Mucosa of descending colon (tissue), 3 donors: Measurements from ENCODE around the gene JPH3. TPM values are rescaled to one million over a fixed set of nuclear protein-coding genes. Genes with fewer than 3 reads are reported as not detected.

Experiments used
- ATAC-seq: fragments of 200-7000 bp; cut with Tn5 transposase; one replicate; pipeline ENCODE4 v1.9.1; 2020; ENCODE audit warnings: mild to moderate bottlenecking, moderate library complexity
- DNase-seq, 3 donors: peaks; one replicate each; pipeline ENCODE4 v3.0.0-alpha.2; 2020
- H3K36me3 ChIP-seq: fragments of 200-600 bp; one replicate; pipeline ENCODE4 v1.8.0; 2021; ENCODE audit warnings: low read depth, mild to moderate bottlenecking
- H3K4me1 ChIP-seq: fragments of 200-600 bp; one replicate; pipeline ENCODE4 v1.8.0; 2021; ENCODE audit warnings: low read depth, mild to moderate bottlenecking
- H3K4me3 ChIP-seq: fragments of 200-600 bp; one replicate; pipeline ENCODE4 v1.8.0; 2021; ENCODE audit warnings: mild to moderate bottlenecking
- H3K9me3 ChIP-seq: fragments of 200-600 bp; one replicate; pipeline ENCODE4 v1.8.0; 2021; ENCODE audit warnings: mild to moderate bottlenecking
- intact Hi-C, 2 donors: fragments of 100-400 bp; cut with DNase I in 1 of 2; cut with micrococcal nuclease in 1 of 2; formaldehyde crosslinking; loops; one replicate each; pipeline versions ENCODE4 v1.11.0 to v1.11.1; 2022; cut with DNase I, micrococcal nuclease
- total RNA-seq, 3 donors: library from RNA; stranded (reverse); fragmentation: NEBNext Ultra II Directional in 2 of 3; extraction: Animal tissue kit (Norgen Biotek cat#: 25700) in 2 of 3; gene quantifications; one replicate each; pipeline versions ENCODE4 v1.2.1 to v1.2.4, GENCODE V29; 2021 to 2023
- TF ChIP-seq, protein P1 (sequence below): fragments of 200-600 bp; IDR thresholded peaks from one replicate; pipeline ENCODE4 v1.8.0; 2022; ENCODE audit warnings: antibody characterized with exemption, mild to moderate bottlenecking
- donor health status: DM: no; HTN: no; CAD: no; lungs with moderate emphysema.
- donor health status: DM: no; HTN: no; CAD: no.
- donor health status: DM: no; HTN: yes; CAD: no.

The JPH3 gene
- total RNA-seq, 3 donors from 2014 or later, result 0.17 to 2.1 (median 0.84) TPM

GRCh38 chr16:87692756-87693155 lies 90.4 kb downstream of the JPH3 start:
- Histone ChIP-seq H3K36me3 (no peaks in the 10 kb centered on the region), H3K4me1 (no peaks in the 10 kb centered on the region), H3K4me3 (no peak overlapping the region), H3K9me3 (no peaks in the 10 kb centered on the region)
- no peak for DNase-seq
- intact Hi-C loops, result no loop called here
- ATAC-seq, result peak; percentile 21
- TF ChIP-seq, protein P1, sequence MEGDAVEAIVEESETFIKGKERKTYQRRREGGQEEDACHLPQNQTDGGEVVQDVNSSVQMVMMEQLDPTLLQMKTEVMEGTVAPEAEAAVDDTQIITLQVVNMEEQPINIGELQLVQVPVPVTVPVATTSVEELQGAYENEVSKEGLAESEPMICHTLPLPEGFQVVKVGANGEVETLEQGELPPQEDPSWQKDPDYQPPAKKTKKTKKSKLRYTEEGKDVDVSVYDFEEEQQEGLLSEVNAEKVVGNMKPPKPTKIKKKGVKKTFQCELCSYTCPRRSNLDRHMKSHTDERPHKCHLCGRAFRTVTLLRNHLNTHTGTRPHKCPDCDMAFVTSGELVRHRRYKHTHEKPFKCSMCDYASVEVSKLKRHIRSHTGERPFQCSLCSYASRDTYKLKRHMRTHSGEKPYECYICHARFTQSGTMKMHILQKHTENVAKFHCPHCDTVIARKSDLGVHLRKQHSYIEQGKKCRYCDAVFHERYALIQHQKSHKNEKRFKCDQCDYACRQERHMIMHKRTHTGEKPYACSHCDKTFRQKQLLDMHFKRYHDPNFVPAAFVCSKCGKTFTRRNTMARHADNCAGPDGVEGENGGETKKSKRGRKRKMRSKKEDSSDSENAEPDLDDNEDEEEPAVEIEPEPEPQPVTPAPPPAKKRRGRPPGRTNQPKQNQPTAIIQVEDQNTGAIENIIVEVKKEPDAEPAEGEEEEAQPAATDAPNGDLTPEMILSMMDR, result no peak

- TF ChIP-seq, protein P1, result no peak
Measured at GRCh38 chr16:87693827-87694226, 91.5 kb downstream of the JPH3 start.

GRCh38 chr16:87694441-87695125 lies 92.3 kb downstream of the JPH3 start:
- no peak for ATAC-seq
- DNase-seq, result no peak
- intact Hi-C loops, result no loop called here
- Histone ChIP-seq H3K4me3 (no peak overlapping the region), H3K9me3 (no peaks in the 10 kb centered on the region), H3K4me1 (no peaks in the 10 kb centered on the region), H3K36me3 (no peaks in the 10 kb centered on the region)
- TF ChIP-seq, protein P1, result no peak

More at GRCh38 chr16:87693827-87694226, 91.5 kb downstream of the JPH3 start:
- Histone ChIP-seq H3K9me3 (no peaks in the 10 kb centered on the region), H3K36me3 (no peaks in the 10 kb centered on the region), H3K4me1 (no peaks in the 10 kb centered on the region), H3K4me3 (no peak overlapping the region)
- no peak for DNase-seq
- ATAC-seq, result no peak
- intact Hi-C loops, result no loop called here

- TF ChIP-seq, protein P1, result no peak
Measured at GRCh38 chr16:87695534-87695933, 93.2 kb downstream of the JPH3 start.

DNA sequence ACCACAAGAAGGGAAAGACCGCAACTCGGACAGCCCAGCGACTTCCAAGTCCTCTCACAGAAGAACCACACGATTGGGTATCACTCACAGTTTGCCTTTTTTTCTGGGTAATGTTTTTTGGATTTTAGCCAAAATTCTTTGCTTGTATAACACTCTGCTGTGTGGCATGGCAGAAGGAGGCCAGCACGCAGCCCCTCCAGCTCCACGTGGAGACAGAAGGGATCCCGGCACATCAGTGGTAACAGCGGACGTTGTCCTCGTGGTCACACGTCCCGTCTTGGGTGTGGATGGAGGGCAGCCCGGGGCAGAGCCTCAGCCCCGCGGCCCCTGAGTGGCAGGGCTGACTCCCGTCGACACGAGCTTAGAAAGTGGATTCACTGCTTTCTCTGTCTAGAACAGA lies 94.4 kb downstream of the JPH3 start:
- Histone ChIP-seq H3K9me3 (no peaks in the 10 kb centered on the region), H3K36me3 (no peaks in the 10 kb centered on the region), H3K4me3 (no peak overlapping the region), H3K4me1 (no peaks in the 10 kb centered on the region)
- TF ChIP-seq, protein P1, result no peak
- intact Hi-C loops, result no loop called here
- DNase-seq (no peak), ATAC-seq (no peak)

More at GRCh38 chr16:87695534-87695933, 93.2 kb downstream of the JPH3 start:
- Histone ChIP-seq H3K4me3 (no peak overlapping the region), H3K4me1 (no peaks in the 10 kb centered on the region), H3K36me3 (no peaks in the 10 kb centered on the region), H3K9me3 (no peaks in the 10 kb centered on the region)
- DNase-seq (no peak), ATAC-seq (no peak)
- intact Hi-C loops, result no loop called here

DNA sequence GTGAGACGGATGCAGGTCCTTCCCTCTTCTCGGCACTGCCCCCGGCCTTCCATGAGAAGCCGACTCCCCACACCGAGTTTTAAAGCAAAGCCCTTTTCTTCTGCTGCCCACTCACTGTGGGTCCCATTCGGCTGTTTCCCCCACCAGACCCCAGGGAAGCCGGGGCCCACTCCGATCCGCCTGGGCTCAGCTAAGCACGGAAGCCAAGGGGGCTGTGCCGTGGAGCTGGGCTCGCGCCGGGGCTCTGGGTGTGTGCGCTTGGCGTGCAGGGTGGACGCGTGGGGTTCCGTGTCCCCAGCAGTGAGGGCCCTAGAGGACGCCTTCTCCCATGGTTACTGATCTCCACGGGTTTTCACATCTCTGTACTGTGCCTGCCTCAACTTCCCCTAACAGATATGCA lies 94.9 kb downstream of the JPH3 start:
- peak in 1 of 3 donors; percentile 12 for DNase-seq
- intact Hi-C loops, result no loop called here
- Histone ChIP-seq H3K4me1 (no peaks in the 10 kb centered on the region), H3K4me3 (no peak overlapping the region), H3K9me3 (no peaks in the 10 kb centered on the region), H3K36me3 (no peaks in the 10 kb centered on the region)
- no peak for ATAC-seq
- TF ChIP-seq, protein P1, result no peak
